Uterus (tissue), 2 donors: ENCODE measurements around the gene PPM1K.

Source experiments
- CTCF ChIP-seq, 4 experiments: fragments of 200-600 bp in 2 of 4; fragments of 450-650 bp in 2 of 4; sonication (generic) in 2 of 4; IDR thresholded peaks; one replicate each; pipeline ENCODE4 v1.5.1; 2016 to 2019; ENCODE audit warnings: antibody characterized with exemption in 4 of 4, mild to moderate bottlenecking in 2 of 4, moderate library complexity in 1 of 4
- POLR2A ChIP-seq, 2 donors: fragments of 450-650 bp; IDR thresholded peaks; one replicate each; pipeline ENCODE4 v1.6.1; 2016; ENCODE audit warnings: antibody characterized with exemption in 2 of 2, mild to moderate bottlenecking in 1 of 2, moderate library complexity in 1 of 2

DNA sequence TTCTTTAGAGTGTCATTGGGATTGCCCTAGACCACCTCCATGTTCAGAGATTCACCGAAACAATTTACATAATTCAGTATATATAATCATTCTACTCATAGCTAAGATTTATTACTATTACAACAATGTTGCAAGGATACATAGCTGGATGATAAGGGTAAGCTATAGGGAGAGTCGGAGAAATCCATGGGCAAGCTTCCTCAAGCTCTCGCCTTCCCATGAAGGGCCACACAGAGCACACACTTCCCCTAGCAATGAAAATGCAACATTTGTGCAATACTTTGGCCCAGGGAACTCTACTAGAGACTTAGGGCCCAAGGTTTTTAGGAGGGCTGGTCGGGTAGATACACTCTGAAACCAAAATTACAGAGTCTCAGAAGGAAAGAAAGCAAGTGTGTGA is 76.2 kb downstream of the PPM1K start:
- TF ChIP-seq CTCF (IDR thresholded peaks at IDR 0.05) (no peak), POLR2A (IDR thresholded peaks at IDR 0.05) (no peak)
